SK-N-SH (cell line): Measurements from ENCODE around the gene OXSM. TPM values are rescaled to one million over a fixed set of nuclear protein-coding genes. Genes with fewer than 3 reads are reported as not detected.

Experiments used
- CTCF ChIA-PET: fragments of 300-600, 350-600 bp; formaldehyde crosslinking; extraction: SDS; loops from one replicate; lab custom pipeline; 2021; lab: Yijun Ruan, JAX
- POLR2A ChIA-PET: fragments of 350-600 bp; sonication (Branson Sonifier 250); formaldehyde crosslinking; extraction: SDS; loops from one replicate; lab custom pipeline; 2020; ENCODE audit warnings: antibody characterized with exemption, inconsistent platforms; lab: Yijun Ruan, JAX
- DNase-seq: peaks from one replicate; pipeline ENCODE4 v3.0.0; 2012
- H2AFZ ChIP-seq: fragments of 200-600 bp; sonication (generic); 2 replicates; pipeline ENCODE4 v1.8.1; 2016; ENCODE audit warnings: antibody characterized with exemption, mild to moderate bottlenecking, low read depth
- H3F3A ChIP-seq: fragments of 200-600 bp; sonication (generic); replicated peaks from 2 replicates; pipeline ENCODE3; 2016; ENCODE audit warnings: antibody characterized with exemption, mild to moderate bottlenecking; ENCODE audit not compliant: insufficient read depth
- H3K27ac ChIP-seq, 2 experiments: fragments of 200-500 bp in 1 of 2; fragments of 200-600 bp in 1 of 2; sonication (Bioruptor generic) in 1 of 2; sonication (generic), shearing (Covaris generic) in 1 of 2; 2 replicates each; pipeline versions ENCODE4 v1.5.1 to v1.6.1; 2014 to 2016; ENCODE audit warnings: low read depth in 2 of 2, inconsistent platforms in 1 of 2, low read length in 1 of 2, mild to moderate bottlenecking in 1 of 2, mixed read lengths in 1 of 2
- H3K27me3 ChIP-seq: fragments of 200-600 bp; sonication (generic), shearing (Covaris generic); 2 replicates; pipeline ENCODE4 v1.6.1; 2016; ENCODE audit warnings: mixed run types; ENCODE audit not compliant: insufficient read depth
- H3K36me3 ChIP-seq, 2 experiments: fragments of 200-500 bp in 1 of 2; fragments of 200-600 bp in 1 of 2; sonication (Bioruptor generic) in 1 of 2; sonication (generic) in 1 of 2; replicated peaks in 1 of 2; 2 replicates each; pipeline versions ENCODE3 to v1.5.1; 2014 to 2016; ENCODE audit warnings: low read length in 1 of 2, mild to moderate bottlenecking in 1 of 2; ENCODE audit not compliant: insufficient read depth in 2 of 2, control insufficient read depth in 1 of 2
- H3K4me1 ChIP-seq, 2 experiments: fragments of 200-500 bp in 1 of 2; fragments of 200-600 bp in 1 of 2; sonication (Bioruptor generic) in 1 of 2; sonication (generic), shearing (Covaris generic) in 1 of 2; 2 replicates each; pipeline versions ENCODE4 v1.5.1 to v1.6.1; 2014 to 2016; ENCODE audit warnings: low read depth in 1 of 2, low read length in 1 of 2, mixed run types in 1 of 2; ENCODE audit not compliant: insufficient read depth in 2 of 2, control insufficient read depth in 1 of 2
- H3K4me2 ChIP-seq: fragments of 200-600 bp; sonication (generic), shearing (Covaris generic); 2 replicates; pipeline ENCODE4 v1.6.1; 2017; ENCODE audit warnings: mixed run types
- H3K4me3 ChIP-seq, 2 experiments: fragments of 200-500 bp in 1 of 2; fragments of 200-600 bp in 1 of 2; sonication (Bioruptor generic) in 1 of 2; sonication (generic), shearing (Covaris generic) in 1 of 2; 2 replicates each; pipeline versions ENCODE4 v1.5.1 to v1.8.1; 2014 to 2016; ENCODE audit warnings: low read depth in 2 of 2, inconsistent platforms in 1 of 2, low read length in 1 of 2, mild to moderate bottlenecking in 1 of 2, mixed read lengths in 1 of 2, moderate library complexity in 1 of 2
- H3K79me2 ChIP-seq: fragments of 200-600 bp; sonication (generic); 2 replicates; pipeline ENCODE4 v1.8.1; 2017; ENCODE audit warnings: mild to moderate bottlenecking; ENCODE audit not compliant: insufficient read depth
- H3K9ac ChIP-seq: fragments of 200-600 bp; sonication (generic); 2 replicates; pipeline ENCODE4 v1.6.1; 2017; ENCODE audit warnings: mixed run types
- H3K9me2 ChIP-seq: fragments of 200-600 bp; sonication (generic); 2 replicates; pipeline ENCODE4 v1.6.1; 2017; ENCODE audit warnings: mixed run types
- H3K9me3 ChIP-seq: fragments of 200-600 bp; sonication (generic); 2 replicates; pipeline ENCODE4 v1.6.1; 2017; ENCODE audit warnings: mixed run types, mild to moderate bottlenecking, moderate library complexity
- H4K20me1 ChIP-seq: fragments of 200-600 bp; sonication (generic); 2 replicates; pipeline ENCODE4 v1.6.1; 2017; ENCODE audit warnings: mild to moderate bottlenecking, mixed run types; ENCODE audit not compliant: insufficient read depth
- EP300 ChIP-seq, 2 experiments: IDR thresholded peaks; 2 replicates each; pipeline versions ENCODE4 v1.4.0 to v1.6.1; 2012; ENCODE audit warnings: borderline replicate concordance in 1 of 2, low read depth in 1 of 2, low read length in 1 of 2
- FOSL2 ChIP-seq: IDR thresholded peaks from 2 replicates; pipeline ENCODE4 v1.4.0; 2012; ENCODE audit warnings: low read depth, mild to moderate bottlenecking, moderate library complexity, borderline replicate concordance
- MEF2A ChIP-seq: IDR thresholded peaks from 2 replicates; pipeline ENCODE4 v1.4.0; 2012; ENCODE audit warnings: low read depth, borderline replicate concordance
- MXI1 ChIP-seq: IDR thresholded peaks from 2 replicates; pipeline ENCODE4 v1.6.1; 2012; ENCODE audit warnings: mild to moderate bottlenecking, low read depth, low read length, improper control_type of control experiment
- NFIC ChIP-seq: IDR thresholded peaks from 2 replicates; pipeline ENCODE4 v1.4.0; 2012; ENCODE audit warnings: borderline replicate concordance
- POLR2AphosphoS5 ChIP-seq: IDR thresholded peaks from 2 replicates; pipeline ENCODE4 v1.6.1; 2012; ENCODE audit warnings: low read depth, low read length
- RCOR1 ChIP-seq: fragments of 150-350 bp; IDR thresholded peaks from 2 replicates; pipeline ENCODE4 v1.6.1; 2017; ENCODE audit warnings: antibody characterized with exemption, low read length
- WGBS: methylation state at CpG from one replicate; pipeline ENCODE4 v1.1.6; 2017; ENCODE audit warnings: low lambda C conversion rate; 5-methylcytosine and 5-hydroxymethylcytosine counted together
- polyA plus RNA-seq, 3 experiments: library from polyadenylated mRNA; depleted of rRNA; stranded (reverse); fragments of >200 nt; gene quantifications; 2 replicates each; pipeline ENCODE4 v1.2.3, GENCODE V29; 2012
- TF ChIP-seq, protein P1 (sequence below): fragments of 200-600 bp; sonication (generic); IDR thresholded peaks from 2 replicates; pipeline ENCODE4 v1.6.1; 2017; ENCODE audit warnings: antibody characterized with exemption, mild to moderate bottlenecking, moderate library complexity
- TF ChIP-seq, protein P2 (sequence below): fragments of 150-350 bp; IDR thresholded peaks from 2 replicates; pipeline ENCODE4 v1.6.1; 2017; ENCODE audit warnings: antibody characterized with exemption, low read length, low read depth, borderline replicate concordance
- TF ChIP-seq, protein P3 (sequence below): IDR thresholded peaks from 2 replicates; pipeline ENCODE4 v1.4.0; 2012; ENCODE audit warnings: low read depth

Gene OXSM
- polyA plus RNA-seq, 1 of the 3 experiments (the other 2 are of a cell fraction): 12.1 TPM

DNA sequence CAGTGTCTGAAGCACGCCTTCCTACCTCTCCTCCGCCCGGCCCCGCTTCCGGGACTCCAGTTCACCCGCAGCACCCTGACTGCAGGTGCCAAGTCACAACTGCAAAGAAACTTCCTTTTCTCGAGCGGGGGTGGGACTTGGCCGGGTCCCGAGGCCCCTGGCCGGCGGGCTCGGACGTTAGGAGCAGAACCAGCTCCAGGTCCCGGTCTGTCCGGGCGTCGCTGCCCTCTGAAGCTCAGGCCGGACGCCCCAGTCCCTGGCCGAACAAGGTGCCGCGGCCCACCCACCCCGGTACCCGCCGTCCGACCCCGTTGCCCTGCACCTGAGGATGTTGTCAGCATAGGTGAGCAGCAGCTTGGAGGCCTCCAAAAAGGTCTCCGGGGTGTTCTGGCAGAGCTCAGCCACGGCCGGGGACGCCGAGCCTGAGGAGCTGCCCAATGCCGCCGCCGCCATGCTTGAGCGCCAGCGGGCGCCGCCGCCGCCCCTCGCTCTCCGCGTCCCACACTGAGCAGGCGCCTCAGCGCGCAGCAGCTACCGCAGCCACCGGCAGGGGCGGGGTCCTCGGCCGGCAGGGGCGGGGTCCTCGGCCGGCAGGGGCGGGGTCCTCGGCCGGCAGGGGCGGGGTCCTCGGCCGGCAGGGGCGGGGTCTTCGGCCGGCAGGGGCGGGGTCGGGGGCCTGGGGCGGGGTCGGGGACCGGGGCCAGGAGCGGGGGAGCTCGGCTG, 6.8 kb upstream of the OXSM start, which contains the start of gene NGLY1 (continued):
- TF ChIP-seq, protein P1, sequence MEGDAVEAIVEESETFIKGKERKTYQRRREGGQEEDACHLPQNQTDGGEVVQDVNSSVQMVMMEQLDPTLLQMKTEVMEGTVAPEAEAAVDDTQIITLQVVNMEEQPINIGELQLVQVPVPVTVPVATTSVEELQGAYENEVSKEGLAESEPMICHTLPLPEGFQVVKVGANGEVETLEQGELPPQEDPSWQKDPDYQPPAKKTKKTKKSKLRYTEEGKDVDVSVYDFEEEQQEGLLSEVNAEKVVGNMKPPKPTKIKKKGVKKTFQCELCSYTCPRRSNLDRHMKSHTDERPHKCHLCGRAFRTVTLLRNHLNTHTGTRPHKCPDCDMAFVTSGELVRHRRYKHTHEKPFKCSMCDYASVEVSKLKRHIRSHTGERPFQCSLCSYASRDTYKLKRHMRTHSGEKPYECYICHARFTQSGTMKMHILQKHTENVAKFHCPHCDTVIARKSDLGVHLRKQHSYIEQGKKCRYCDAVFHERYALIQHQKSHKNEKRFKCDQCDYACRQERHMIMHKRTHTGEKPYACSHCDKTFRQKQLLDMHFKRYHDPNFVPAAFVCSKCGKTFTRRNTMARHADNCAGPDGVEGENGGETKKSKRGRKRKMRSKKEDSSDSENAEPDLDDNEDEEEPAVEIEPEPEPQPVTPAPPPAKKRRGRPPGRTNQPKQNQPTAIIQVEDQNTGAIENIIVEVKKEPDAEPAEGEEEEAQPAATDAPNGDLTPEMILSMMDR: no peak
- TF ChIP-seq FOSL2: no peak
- TF ChIP-seq EP300 (IDR thresholded peaks at IDR 0.05; ENCODE audit: borderline replicate concordance in 1 of 2, low read depth in 1 of 2, low read length in 1 of 2): peak in 1 of 2 experiments; percentile 10; a peak in 1 of 4 replicates
- TF ChIP-seq POLR2AphosphoS5: peak; percentile 82
- TF ChIP-seq, protein P2, sequence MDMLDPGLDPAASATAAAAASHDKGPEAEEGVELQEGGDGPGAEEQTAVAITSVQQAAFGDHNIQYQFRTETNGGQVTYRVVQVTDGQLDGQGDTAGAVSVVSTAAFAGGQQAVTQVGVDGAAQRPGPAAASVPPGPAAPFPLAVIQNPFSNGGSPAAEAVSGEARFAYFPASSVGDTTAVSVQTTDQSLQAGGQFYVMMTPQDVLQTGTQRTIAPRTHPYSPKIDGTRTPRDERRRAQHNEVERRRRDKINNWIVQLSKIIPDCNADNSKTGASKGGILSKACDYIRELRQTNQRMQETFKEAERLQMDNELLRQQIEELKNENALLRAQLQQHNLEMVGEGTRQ: no peak
- TF ChIP-seq MEF2A: no peak
- no peak; the same call in 1 of the 2 replicates for TF ChIP-seq MXI1
- TF ChIP-seq RCOR1: no peak

DNA sequence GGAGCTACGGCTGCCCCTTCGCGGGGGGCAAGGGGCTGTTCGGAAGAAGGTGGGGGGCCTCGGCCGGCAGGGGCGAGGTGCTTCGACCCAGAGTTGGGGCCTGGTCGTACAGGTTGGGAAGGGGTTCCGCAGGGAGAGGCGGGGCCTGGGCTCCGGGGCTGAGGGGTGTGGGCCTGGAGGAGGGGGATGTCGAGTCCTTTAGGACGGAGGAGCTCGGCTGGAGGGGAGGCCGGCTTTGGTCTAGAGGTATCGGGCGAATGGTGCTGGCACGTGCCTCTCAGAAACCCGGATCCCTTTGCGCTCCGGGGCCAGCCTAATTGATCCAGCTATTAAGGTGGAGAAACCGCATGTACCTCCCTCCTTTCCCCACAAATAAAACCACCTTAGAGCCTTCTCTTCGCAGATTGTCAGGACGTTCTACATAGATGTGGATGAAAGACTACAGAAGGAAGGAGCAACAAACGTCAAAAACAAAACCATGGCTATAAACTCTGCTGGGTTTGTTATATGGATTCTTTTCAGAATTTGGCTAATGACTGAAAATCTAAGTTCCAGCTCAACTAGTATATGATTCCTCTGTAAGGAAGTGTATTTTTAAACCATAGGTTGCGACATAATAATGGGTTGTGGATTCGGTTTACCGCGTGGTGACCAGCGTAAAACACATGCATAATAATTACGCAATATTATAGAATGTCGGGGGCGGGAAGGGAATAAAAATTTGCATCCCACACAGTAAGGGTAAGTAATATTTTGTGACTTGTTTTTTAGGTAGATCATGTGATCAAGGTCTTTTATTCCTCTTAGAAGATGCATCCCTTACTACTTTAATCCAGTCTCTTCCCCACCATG, 6.0 kb upstream of the OXSM start:
- DNase-seq: no peak
- Histone ChIP-seq H3K4me2 (peak overlapping the region; percentile 61), H3K27me3 (no peaks in the 10 kb centered on the region), H3K9ac (peak overlapping the region; percentile 69)
- TF ChIP-seq MXI1 (peak; percentile 83), NFIC (no peak)
- TF ChIP-seq, protein P3, sequence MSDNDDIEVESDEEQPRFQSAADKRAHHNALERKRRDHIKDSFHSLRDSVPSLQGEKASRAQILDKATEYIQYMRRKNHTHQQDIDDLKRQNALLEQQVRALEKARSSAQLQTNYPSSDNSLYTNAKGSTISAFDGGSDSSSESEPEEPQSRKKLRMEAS: peak; percentile 60; the same call in 1 of the 2 replicates
- TF ChIP-seq, all 33 proteins: peak for 2
- WGBS: 22% methylated on average over 31 of the region's 34 CpGs
- H4K20me1 ChIP-seq: no peaks in the 10 kb centered on the region
- peaks cover 41% of the 10 kb centered on the region for H3K79me2 ChIP-seq
- no peaks in the 10 kb centered on the region for H3K9me3 ChIP-seq
- H2AFZ ChIP-seq: peak overlapping the region; percentile 87
- ChIA-PET CTCF (interaction anchor here (1.3 to 1.9 kb wide), 2 partner anchors 70 to 136 kb away, joined by 4 to 9 read pairs; no protein-coding TSS in a partner anchor), POLR2A (interaction anchor here (0.7 to 1.2 kb wide), 3 partner anchors 11 to 136 kb away, joined by 3 read pairs; no protein-coding TSS in a partner anchor)
- H3K36me3 ChIP-seq: no peaks in the 10 kb centered on the region
- peak overlapping the region; percentile 1 to 75; a peak in 3 of 4 replicates for H3K27ac ChIP-seq
- H3F3A ChIP-seq: peaks cover 6% of the 10 kb centered on the region
- no peaks in the 10 kb centered on the region for H3K9me2 ChIP-seq
- peaks cover 8 to 15% of the 10 kb centered on the region in 2 experiments; a peak in 3 of 4 replicates for H3K4me1 ChIP-seq
- peak overlapping the region; percentile 59 to 73 for H3K4me3 ChIP-seq
